NB4 (cell line): ENCODE results near the gene SLCO2B1.

Source experiments
- DNase-seq: peaks from one replicate; pipeline ENCODE4 v3.0.0; 2010; ENCODE audit warnings: low read depth
- H3K4me3 ChIP-seq: one replicate; pipeline ENCODE4 v1.5.1; 2011; ENCODE audit warnings: mild to moderate bottlenecking, low read depth, low read length, moderate library complexity
- MYC ChIP-seq: IDR thresholded peaks from 2 replicates; pipeline ENCODE4 v1.6.1; 2011; ENCODE audit warnings: low read depth, low read length
- POLR2A ChIP-seq: IDR thresholded peaks from 2 replicates; pipeline ENCODE4 v1.6.1; 2011; ENCODE audit warnings: mild to moderate bottlenecking; ENCODE audit not compliant: insufficient read length; ENCODE audit errors: extremely low read depth
- TF ChIP-seq, protein P1 (sequence below): IDR thresholded peaks from one replicate; pipeline ENCODE4 v1.5.1; 2012; ENCODE audit warnings: low read depth, low read length
- TF ChIP-seq, protein P2 (sequence below): IDR thresholded peaks from 2 replicates; pipeline ENCODE4 v1.6.1; 2011; ENCODE audit warnings: low read depth, low read length

SLCO2B1 gene

DNA sequence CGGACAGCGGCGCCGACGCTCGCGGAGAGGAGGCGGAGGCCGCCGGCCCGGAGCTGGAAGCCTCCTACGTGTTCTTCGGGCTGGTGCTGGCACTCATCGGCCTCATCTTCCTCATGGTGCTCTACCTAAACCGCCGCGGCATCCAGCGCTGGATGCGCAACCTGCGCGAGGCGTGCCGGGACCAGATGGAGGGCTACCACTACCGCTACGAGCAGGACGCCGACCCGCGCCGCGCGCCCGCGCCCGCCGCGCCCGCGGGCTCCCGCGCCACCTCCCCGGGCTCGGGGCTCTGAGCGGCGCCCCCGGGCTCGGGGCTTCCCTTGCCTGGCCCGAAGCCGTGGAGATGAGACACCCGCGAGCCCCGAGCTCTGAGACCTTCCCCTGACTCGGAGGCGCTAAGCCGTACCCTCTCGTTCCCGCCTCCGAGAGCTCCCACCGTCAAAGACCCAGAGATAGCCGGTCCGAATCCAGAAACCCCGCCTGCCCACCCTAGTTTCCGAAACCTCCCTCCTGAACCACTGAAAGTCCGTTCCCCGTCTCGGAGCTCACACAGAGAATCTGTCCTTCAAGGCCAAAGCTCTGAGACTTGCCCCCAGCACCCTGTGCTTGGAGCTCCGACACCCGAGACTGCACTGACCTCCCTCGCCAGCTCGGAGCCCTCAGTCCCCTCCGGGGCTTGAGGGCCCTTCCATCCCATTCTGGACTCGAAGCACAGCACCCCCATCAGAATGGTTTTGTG lies 91.2 kb downstream of the SLCO2B1 start:
- no peak for DNase-seq
- no peak overlapping the region for H3K4me3 ChIP-seq
- TF ChIP-seq, protein P1, sequence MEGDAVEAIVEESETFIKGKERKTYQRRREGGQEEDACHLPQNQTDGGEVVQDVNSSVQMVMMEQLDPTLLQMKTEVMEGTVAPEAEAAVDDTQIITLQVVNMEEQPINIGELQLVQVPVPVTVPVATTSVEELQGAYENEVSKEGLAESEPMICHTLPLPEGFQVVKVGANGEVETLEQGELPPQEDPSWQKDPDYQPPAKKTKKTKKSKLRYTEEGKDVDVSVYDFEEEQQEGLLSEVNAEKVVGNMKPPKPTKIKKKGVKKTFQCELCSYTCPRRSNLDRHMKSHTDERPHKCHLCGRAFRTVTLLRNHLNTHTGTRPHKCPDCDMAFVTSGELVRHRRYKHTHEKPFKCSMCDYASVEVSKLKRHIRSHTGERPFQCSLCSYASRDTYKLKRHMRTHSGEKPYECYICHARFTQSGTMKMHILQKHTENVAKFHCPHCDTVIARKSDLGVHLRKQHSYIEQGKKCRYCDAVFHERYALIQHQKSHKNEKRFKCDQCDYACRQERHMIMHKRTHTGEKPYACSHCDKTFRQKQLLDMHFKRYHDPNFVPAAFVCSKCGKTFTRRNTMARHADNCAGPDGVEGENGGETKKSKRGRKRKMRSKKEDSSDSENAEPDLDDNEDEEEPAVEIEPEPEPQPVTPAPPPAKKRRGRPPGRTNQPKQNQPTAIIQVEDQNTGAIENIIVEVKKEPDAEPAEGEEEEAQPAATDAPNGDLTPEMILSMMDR: no peak
- TF ChIP-seq MYC: no peak
- TF ChIP-seq, protein P2, sequence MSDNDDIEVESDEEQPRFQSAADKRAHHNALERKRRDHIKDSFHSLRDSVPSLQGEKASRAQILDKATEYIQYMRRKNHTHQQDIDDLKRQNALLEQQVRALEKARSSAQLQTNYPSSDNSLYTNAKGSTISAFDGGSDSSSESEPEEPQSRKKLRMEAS: no peak
- no peak for TF ChIP-seq POLR2A

DNA sequence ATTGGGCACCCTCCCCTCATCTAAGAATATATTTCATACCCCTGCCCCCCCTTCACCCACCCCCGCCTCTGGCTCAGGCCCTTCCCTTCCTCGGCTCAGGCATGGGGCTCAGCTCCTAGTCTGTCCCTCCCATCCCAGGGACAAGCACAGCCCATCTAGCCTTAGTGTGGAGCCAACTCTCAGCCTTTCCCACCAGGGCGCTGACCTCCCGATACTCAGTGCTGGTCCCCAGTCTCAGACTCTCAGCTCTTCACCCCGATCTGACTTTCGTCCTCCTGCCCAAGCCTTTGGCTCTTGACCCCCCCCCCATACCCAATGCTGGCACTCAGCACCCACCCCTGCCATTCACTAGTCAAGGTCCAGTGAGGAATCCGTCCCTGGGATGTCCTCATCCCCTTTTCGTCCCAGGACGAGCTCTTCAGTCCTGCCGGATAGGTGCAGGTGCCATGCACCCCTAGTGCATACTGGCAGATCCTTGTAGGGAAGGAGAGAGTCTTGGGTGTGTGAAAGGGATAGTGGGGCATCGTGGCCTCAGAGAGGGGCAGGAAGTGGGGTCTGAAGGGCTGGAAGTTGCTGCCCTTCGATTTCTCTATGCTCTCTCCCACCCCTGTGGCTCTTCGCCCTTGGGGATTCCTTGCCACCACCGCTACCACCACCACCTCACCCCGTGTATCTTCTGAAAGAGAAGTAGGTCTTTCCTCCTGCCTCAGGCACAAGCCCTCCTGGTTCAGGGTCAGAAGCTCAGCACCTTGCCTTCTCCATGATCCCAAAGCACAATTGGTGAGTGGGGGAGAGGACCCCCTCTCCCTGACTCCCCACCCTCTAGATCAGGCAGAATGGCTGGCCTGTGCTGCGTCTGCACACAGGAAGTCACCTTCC lies 92.1 kb downstream of the SLCO2B1 start:
- no peak overlapping the region for H3K4me3 ChIP-seq
- no peak for DNase-seq
- TF ChIP-seq POLR2A (no peak), MYC (no peak)
- TF ChIP-seq, protein P1: no peak
- TF ChIP-seq, protein P2: no peak

DNA sequence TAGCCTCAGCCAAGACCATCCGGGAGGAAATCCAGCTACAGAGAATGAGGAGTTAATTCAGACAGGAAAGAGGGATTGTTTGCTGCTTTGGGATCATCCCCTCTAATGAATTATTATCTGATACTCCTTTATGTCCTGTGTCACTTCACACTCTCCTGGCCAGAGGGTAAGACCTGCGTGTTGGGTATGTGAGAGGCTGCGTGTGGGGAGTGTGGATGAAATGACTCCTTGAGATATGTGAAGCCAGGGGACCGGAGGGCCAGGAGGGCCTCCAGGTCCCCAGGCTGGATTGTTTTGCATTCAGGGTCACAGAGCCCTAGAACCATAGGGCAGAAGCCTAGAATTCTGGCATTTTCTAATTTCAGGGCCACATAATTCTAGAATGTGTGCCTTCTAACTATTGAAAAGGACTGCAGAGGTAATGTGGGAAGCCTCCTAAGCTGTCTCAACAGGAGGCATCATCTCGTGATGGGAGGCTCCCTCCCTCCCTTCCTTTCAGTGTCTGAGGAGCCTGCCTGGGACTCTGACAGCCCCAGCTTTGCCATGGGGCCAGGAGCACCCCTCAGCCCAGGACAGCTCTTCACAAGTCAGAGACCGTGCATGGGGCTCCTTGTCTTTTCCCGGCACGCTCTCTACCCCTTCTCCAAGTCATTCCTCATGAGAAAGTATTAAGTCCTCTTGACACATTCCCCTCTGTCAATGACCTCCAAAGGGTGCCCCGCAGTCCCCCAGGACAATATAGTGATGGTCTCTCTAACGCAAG lies 93.3 kb downstream of the SLCO2B1 start:
- no peak overlapping the region for H3K4me3 ChIP-seq
- TF ChIP-seq POLR2A: no peak
- TF ChIP-seq, protein P1: no peak
- TF ChIP-seq, protein P2: no peak
- no peak for TF ChIP-seq MYC
- DNase-seq: no peak

DNA sequence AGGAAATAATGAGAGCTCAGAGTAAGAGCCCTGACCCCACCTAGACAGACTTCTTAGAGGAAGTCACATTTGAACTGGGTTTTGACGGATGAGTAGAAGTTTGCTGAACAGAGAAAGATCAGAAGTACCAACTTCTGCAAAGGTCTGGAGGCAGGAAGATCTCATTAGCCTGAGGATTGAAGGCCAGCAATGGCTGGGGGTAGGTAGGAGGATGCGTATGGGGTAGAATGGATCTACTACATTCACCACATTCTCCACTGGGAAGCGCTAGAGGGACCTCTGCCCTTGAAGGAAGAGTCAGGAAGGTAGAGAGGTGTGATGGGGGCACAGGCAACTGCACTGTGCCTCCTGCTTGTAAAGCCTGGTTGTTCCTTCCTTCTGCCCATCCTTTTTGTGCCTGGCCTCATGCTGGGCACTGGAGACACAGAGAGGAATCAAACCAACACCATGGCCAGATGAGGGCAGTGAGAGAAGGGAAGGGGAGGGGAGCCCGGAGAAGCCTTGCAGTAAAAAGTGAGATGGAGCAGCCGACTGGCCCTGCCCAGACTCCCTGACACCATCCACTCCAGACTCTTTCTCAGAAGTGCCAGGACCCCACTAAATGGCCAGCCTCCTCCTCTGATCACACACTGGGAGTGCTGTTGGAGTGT lies 94.6 kb downstream of the SLCO2B1 start:
- TF ChIP-seq, protein P2: no peak
- TF ChIP-seq MYC (no peak), POLR2A (no peak)
- TF ChIP-seq, protein P1: no peak
- no peak for DNase-seq

DNA sequence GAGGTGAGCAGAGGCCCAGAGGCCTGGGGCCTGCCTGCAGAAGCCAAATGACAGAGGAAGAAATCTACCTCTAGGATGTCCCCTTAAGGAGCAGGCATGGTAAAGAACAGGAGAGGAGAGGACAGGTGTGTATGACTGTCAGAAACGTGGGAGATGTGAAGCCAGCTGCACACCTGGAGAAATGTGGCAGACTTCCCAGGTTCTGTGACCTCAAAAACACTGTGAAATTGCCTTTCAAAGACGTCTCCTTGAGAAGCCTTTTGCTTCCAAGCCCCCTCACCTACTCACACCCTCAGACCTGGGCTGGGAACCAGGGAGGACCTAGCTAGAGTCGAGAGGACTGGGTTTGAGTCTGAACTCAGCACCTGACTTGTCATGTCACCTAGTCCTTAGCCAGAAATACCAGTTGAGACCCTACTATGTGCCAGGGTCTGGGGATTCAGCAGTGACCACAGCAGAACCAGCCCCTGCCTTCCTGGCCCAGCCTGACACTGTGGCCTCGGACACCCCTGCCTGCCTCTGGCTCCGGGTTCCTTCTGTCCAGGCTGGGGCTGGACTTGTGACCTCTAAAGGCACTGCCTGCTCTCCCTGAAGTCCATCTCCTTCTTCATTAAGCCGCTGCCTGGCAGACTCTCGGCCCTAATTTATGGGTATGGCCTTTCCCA lies 95.2 kb downstream of the SLCO2B1 start:
- TF ChIP-seq, protein P1: no peak
- no peak for TF ChIP-seq POLR2A
- TF ChIP-seq, protein P2: no peak
- TF ChIP-seq MYC: no peak
- no peak for DNase-seq

More for the DNA sequence above, 94.6 kb downstream of the SLCO2B1 start:
- H3K4me3 ChIP-seq: no peak overlapping the region

More for the DNA sequence above, 95.2 kb downstream of the SLCO2B1 start:
- no peak overlapping the region for H3K4me3 ChIP-seq
